GM12878 (cell line): ENCODE data around the gene KHDC1.

Experiments
- CEBPB ChIP-seq, 2 experiments: fragments of 150-350 bp in 1 of 2; IDR thresholded peaks; 2 replicates each; pipeline ENCODE4 v1.6.1; 2012 to 2014; ENCODE audit warnings: low read depth in 2 of 2, low read length in 2 of 2, borderline replicate concordance in 1 of 2, inconsistent platforms in 1 of 2
- CTCF ChIP-seq, 3 experiments: IDR thresholded peaks in 2 of 3; conservative IDR thresholded peaks in 1 of 3; 2 replicates each; pipeline ENCODE4 v1.5.1; 2011; ENCODE audit warnings: low read depth in 3 of 3, low read length in 3 of 3, mild to moderate bottlenecking in 3 of 3, control low read depth in 2 of 3, moderate library complexity in 2 of 3, inconsistent platforms in 1 of 3, mixed read lengths in 1 of 3; ENCODE audit not compliant: control insufficient read depth in 2 of 3, insufficient read depth in 1 of 3; ENCODE audit errors: extremely low read depth in 1 of 3
- FOXK2 ChIP-seq: fragments of 450-650 bp; IDR thresholded peaks from 2 replicates; pipeline ENCODE4 v1.6.1; 2017; ENCODE audit warnings: mild to moderate bottlenecking, moderate library complexity
- NFIC ChIP-seq: IDR thresholded peaks from 2 replicates; pipeline ENCODE4 v1.6.1; 2012; ENCODE audit warnings: low read depth, mild to moderate bottlenecking, inconsistent platforms, low read length, moderate library complexity
- NFXL1 ChIP-seq: fragments of 450-650 bp; IDR thresholded peaks from 2 replicates; pipeline ENCODE4 v1.6.1; 2017; ENCODE audit warnings: antibody characterized with exemption, mild to moderate bottlenecking, borderline replicate concordance
- PBX3 ChIP-seq: IDR thresholded peaks from 2 replicates; pipeline ENCODE4 v1.6.1; 2011; ENCODE audit warnings: mild to moderate bottlenecking, low read depth, low read length, moderate library complexity; ENCODE audit not compliant: insufficient replicate concordance
- POLR2A ChIP-seq: IDR thresholded peaks from 2 replicates; pipeline ENCODE4 v1.6.1; 2011; ENCODE audit warnings: low read depth, mild to moderate bottlenecking, low read length
- RELA ChIP-seq: fragments of 450-650 bp; IDR thresholded peaks from 2 replicates; pipeline ENCODE4 v1.8.0; 2014; ENCODE audit warnings: borderline replicate concordance; ENCODE audit not compliant: partially characterized antibody
- REST ChIP-seq: IDR thresholded peaks from 2 replicates; pipeline ENCODE4 v1.6.1; 2012; ENCODE audit warnings: mild to moderate bottlenecking, low read depth, low read length
- RFX5 ChIP-seq: IDR thresholded peaks from 2 replicates; pipeline ENCODE4 v1.6.1; 2011; ENCODE audit warnings: low read depth, low read length, improper control_type of control experiment
- ZNF274 ChIP-seq: IDR thresholded peaks from one replicate; pipeline ENCODE4 v1.8.0; 2011; ENCODE audit not compliant: insufficient read length, insufficient read depth
- ZNF592 ChIP-seq: fragments of 450-650 bp; IDR thresholded peaks from 2 replicates; pipeline ENCODE4 v1.6.1; 2017; ENCODE audit warnings: mild to moderate bottlenecking, moderate library complexity

- TF ChIP-seq ZNF274 (no peak), POLR2A (no peak), PBX3 (no peak), CEBPB (IDR thresholded peaks at IDR 0.05; ENCODE audit: borderline replicate concordance in 1 of 2, low read depth in 2 of 2, low read length in 2 of 2) (no peak), CTCF (IDR thresholded peaks at IDR 0.05 in 2 of 3, conservative IDR thresholded peaks at IDR 0.05 in 1 of 3; ENCODE audit: control insufficient read depth in 2 of 3, extremely low read depth in 1 of 3, insufficient read depth in 1 of 3, low read depth in 3 of 3, low read length in 3 of 3) (no peak), RELA (no peak), RFX5 (no peak), REST (no peak), ZNF592 (no peak), NFIC (no peak), NFXL1 (no peak), FOXK2 (no peak)
Measured at GRCh38 chr6:73242001-73242400, 21.0 kb downstream of the KHDC1 start.
